K562 (cell line): ENCODE data around the gene PHB1. TPM values are rescaled to one million over a fixed set of nuclear protein-coding genes. Genes with fewer than 3 reads are reported as not detected.
A peak's percentile ranks its signal among the peaks of the same experiment; 100 is the strongest.
"Not testable (repeated sequence)": the region's sequence is repeated elsewhere in the genome, so short reads cannot be mapped to it uniquely, and the experiment has no call there.

Experiments used
- ATAC-seq: fragments of 200-7000 bp; cut with Tn5 transposase; 3 replicates; pipeline ENCODE4 v1.9.1; 2020; ENCODE audit warnings: moderate library complexity
- BruUV-seq: library from RNA; stranded (reverse); fragments of 400-500 nt; replicated peaks from 2 replicates; lab custom pipeline; 2021; lab: Mats Ljungman, UMichigan
- CTCF ChIA-PET: fragments of 300-600 bp; formaldehyde crosslinking; extraction: SDS; loops from one replicate; lab custom pipeline; 2021; ENCODE audit warnings: low intra/inter-chr PET ratio; lab: Yijun Ruan, JAX
- POLR2A ChIA-PET: fragments of 300-600, 350-650 bp; sonication (Branson Sonifier 250); formaldehyde crosslinking; extraction: SDS; loops from one replicate; lab custom pipeline; 2021; ENCODE audit warnings: antibody characterized with exemption, inconsistent platforms; lab: Yijun Ruan, JAX
- DNase-seq, 4 experiments: peaks; one replicate each; pipeline versions ENCODE4 v3.0.0 to v3.0.0-alpha.2; 2011 to 2018; ENCODE audit warnings: low spot score in 3 of 4, mixed read lengths in 3 of 4; ENCODE audit errors: extremely low read depth in 1 of 4
- FAIRE-seq: peaks from 2 replicates; lab custom pipeline; 2011; peaks lifted over from hg19 to GRCh38; lab: Jason Lieb, UNC
- H2AFZ ChIP-seq: 2 replicates; pipeline ENCODE4 v1.6.0; 2011; ENCODE audit warnings: low read depth, low read length, control low read depth, inconsistent platforms
- H3K27ac ChIP-seq: fragments of 200-600 bp; 3 replicates; pipeline ENCODE4 v1.8.0; 2011; ENCODE audit warnings: low read depth, mild to moderate bottlenecking, control low read depth, inconsistent platforms, low read length, moderate library complexity, mixed read lengths; ENCODE audit errors: extremely low read depth
- H3K27me3 ChIP-seq, 2 experiments: fragments of 300-600 bp in 1 of 2; 2 replicates in 1 of 2; 3 replicates in 1 of 2; pipeline versions ENCODE4 v1.6.0 to v1.8.0; 2011; ENCODE audit warnings: inconsistent platforms in 2 of 2, low read length in 2 of 2, mild to moderate bottlenecking in 1 of 2, mixed read lengths in 1 of 2, moderate library complexity in 1 of 2; ENCODE audit not compliant: control insufficient read depth in 2 of 2, insufficient read depth in 2 of 2
- H3K36me3 ChIP-seq: fragments of 300-600 bp; 3 replicates; pipeline ENCODE4 v1.8.0; 2011; ENCODE audit warnings: mild to moderate bottlenecking, low read length, inconsistent platforms; ENCODE audit not compliant: control insufficient read depth, insufficient read depth
- H3K4me1 ChIP-seq, 2 experiments: fragments of 200-600 bp in 1 of 2; replicated peaks in 1 of 2; 2 replicates in 1 of 2; 3 replicates in 1 of 2; pipeline versions ENCODE4 v1.5.1 to v1.8.0; 2011; ENCODE audit warnings: inconsistent platforms in 2 of 2, low read length in 2 of 2, mild to moderate bottlenecking in 1 of 2, mixed read lengths in 1 of 2, moderate library complexity in 1 of 2; ENCODE audit not compliant: control insufficient read depth in 2 of 2, insufficient read depth in 2 of 2
- H3K4me2 ChIP-seq: 2 replicates; pipeline ENCODE4 v1.6.1; 2011; ENCODE audit warnings: low read length, control low read depth, inconsistent platforms, mixed read lengths; ENCODE audit not compliant: insufficient read depth
- H3K4me3 ChIP-seq: fragments of 200-600 bp; sonication (generic), shearing (Covaris generic); 2 replicates; pipeline ENCODE4 v1.5.1; 2016; ENCODE audit warnings: control low read depth, inconsistent platforms
- H3K79me2 ChIP-seq: fragments of 200-600 bp; 3 replicates; pipeline ENCODE4 v1.8.0; 2011; ENCODE audit warnings: low read length, inconsistent platforms; ENCODE audit not compliant: control insufficient read depth, insufficient read depth
- H3K9ac ChIP-seq, 2 experiments: 2 replicates each; pipeline versions ENCODE4 v1.6.0 to v1.6.1; 2011; ENCODE audit warnings: low read depth in 2 of 2, low read length in 2 of 2, control low read depth in 1 of 2, inconsistent platforms in 1 of 2, mild to moderate bottlenecking in 1 of 2, mixed read lengths in 1 of 2; ENCODE audit not compliant: insufficient read depth in 1 of 2
- H3K9me1 ChIP-seq: one replicate; pipeline ENCODE4 v1.6.0; 2011; ENCODE audit warnings: inconsistent platforms, mild to moderate bottlenecking, low read length, moderate library complexity; ENCODE audit not compliant: control insufficient read depth, insufficient read depth
- H3K9me3 ChIP-seq: replicated peaks from 2 replicates; pipeline ENCODE4 v1.5.1; 2011; ENCODE audit warnings: low read depth, low read length, inconsistent platforms; ENCODE audit not compliant: control insufficient read depth, insufficient read depth
- H4K20me1 ChIP-seq: replicated peaks from 2 replicates; pipeline ENCODE4 v1.6.1; 2011; ENCODE audit warnings: low read length, inconsistent platforms, mixed read lengths; ENCODE audit not compliant: control insufficient read depth, insufficient read depth
- CBFA2T3 ChIP-seq: fragments of 450-650 bp; IDR thresholded peaks from 2 replicates; pipeline ENCODE4 v1.6.1; 2017
- CBX3 ChIP-seq, 2 experiments: IDR thresholded peaks; 1 replicate in 1 of 2; 2 replicates in 1 of 2; pipeline ENCODE4 v1.6.1; 2012; ENCODE audit warnings: inconsistent platforms in 2 of 2, low read length in 2 of 2, borderline replicate concordance in 1 of 2, control low read depth in 1 of 2
- CTCF ChIP-seq, 3 experiments: IDR thresholded peaks in 2 of 3; conservative IDR thresholded peaks in 1 of 3; 2 replicates each; pipeline ENCODE4 v1.5.1; 2011 to 2012; ENCODE audit warnings: low read length in 3 of 3, mild to moderate bottlenecking in 3 of 3, control low read depth in 2 of 3, improper control_type of control experiment in 1 of 3, inconsistent platforms in 1 of 3, low read depth in 1 of 3, mixed read lengths in 1 of 3, moderate library complexity in 1 of 3; ENCODE audit not compliant: insufficient read depth in 2 of 3
- WGBS: fragments of 100-300 bp; shearing (Covaris generic); methylation state at CpG from one replicate; pipeline ENCODE4 v1.1.6; 2016; ENCODE audit warnings: low coverage, mixed read lengths; ENCODE audit not compliant: insufficient coverage; ENCODE audit errors: missing lambda C conversion rate; 5-methylcytosine and 5-hydroxymethylcytosine counted together
- in situ Hi-C: fragments of 300-500 bp; cut with MboI; formaldehyde crosslinking; loops from 4 replicates; pipeline ENCODE4 v1.15.0; 2018; ENCODE audit warnings: inconsistent platforms, mixed read lengths
- intact Hi-C: fragments of 100-400 bp; cut with micrococcal nuclease; formaldehyde crosslinking; loops from 2 replicates; pipeline ENCODE4 v1.14.2; 2022
- polyA plus RNA-seq, 8 experiments: library from polyadenylated mRNA; depleted of rRNA in 4 of 8; stranded (reverse) in 5 of 8; unstranded in 3 of 8; fragments of >200 nt; fragmentation: Nextera tagmentation in 2 of 8; fragmentation: Illumina TruSeq in 1 of 8; extraction: Ambion mirVana in 2 of 8; extraction: Trizol in 1 of 8; gene quantifications; 2 replicates each; pipeline versions ENCODE4 v1.2.1 to v1.2.3, GENCODE V29; 2011 to 2014; ENCODE audit warnings: inconsistent platforms in 1 of 8, missing spikeins in 1 of 8
- total RNA-seq, 7 experiments: library from RNA; depleted of rRNA in 6 of 7; stranded (reverse); fragments of >200 nt in 6 of 7; fragmentation: Illumina TruSeq in 2 of 7; extraction: Trizol in 2 of 7; gene quantifications; 2 replicates each; pipeline versions ENCODE4 v1.2.1 to v1.2.3, GENCODE V29; 2011 to 2021; ENCODE audit warnings: low replicate concordance in 1 of 7

The PHB1 gene
- total and polyA plus RNA-seq, 9 of the 15 experiments (the other 6 are each of a cell fraction or from before 2014, with no cell fraction given), result 191 to 818 (median 349) TPM

- TF ChIP-seq CTCF (IDR thresholded peaks at IDR 0.05 in 2 of 3, conservative IDR thresholded peaks at IDR 0.05 in 1 of 3; ENCODE audit: insufficient read depth in 2 of 3, low read depth in 1 of 3, low read length in 3 of 3) (peak; percentile 20 to 70 (median 34); a peak in 4 of 6 replicates), CBX3 (IDR thresholded peaks at IDR 0.05; ENCODE audit: borderline replicate concordance in 1 of 2, low read length in 2 of 2) (no peak)
Measured at GRCh38 chr17:49365667-49366066, 49.0 kb downstream of the PHB1 start (continued).

- in situ Hi-C loops, H4K20me1 ChIP-seq, H3K27ac ChIP-seq, BruUV-seq, H3K9me3 ChIP-seq, FAIRE-seq, DNase-seq, H3K36me3 ChIP-seq, H3K9ac ChIP-seq, intact Hi-C loops, H3K27me3 ChIP-seq, ATAC-seq, H3K4me3 ChIP-seq, H3K4me2 ChIP-seq, CTCF ChIA-PET, H3K9me1 ChIP-seq: not testable (repeated sequence)
- WGBS, result 41% methylated on average over 10 of the region's 10 CpGs
- peaks cover 15 to 23% of the 10 kb centered on the region in 2 experiments; a peak in 4 of 5 replicates for H3K4me1 ChIP-seq
- H2AFZ ChIP-seq, result peak overlapping the region; percentile 18; the same call in 1 of the 2 replicates
- peaks cover 15% of the 10 kb centered on the region for H3K79me2 ChIP-seq
- TF ChIP-seq CBFA2T3, result peak; percentile 20; the same call in 1 of the 2 replicates
- POLR2A ChIA-PET, result interaction anchor here (1.2 kb wide), 1 partner anchor 8 kb away, joined by 4 read pairs; no protein-coding TSS in a partner anchor
Measured at GRCh38 chr17:49365126-49365525, 49.6 kb downstream of the PHB1 start.
